Hematopoietic multipotent progenitor cell (in vitro differentiated cells): Measurements from ENCODE around the gene ANKRD34A. TPM values are rescaled to one million over a fixed set of nuclear protein-coding genes. Genes with fewer than 3 reads are reported as not detected.
A peak's percentile ranks its signal among the peaks of the same experiment; 100 is the strongest.

Experiments
- DNase-seq, 3 donors: peaks; one replicate each; pipeline ENCODE4 v3.0.0-alpha.2; 2011 to 2015; ENCODE audit warnings: low read depth in 2 of 3, low spot score in 2 of 3
- total RNA-seq: library from RNA; depleted of rRNA; stranded (reverse); fragments of >200 nt; gene quantifications from one replicate; pipeline ENCODE4 v1.2.3, GENCODE V29; 2012

Gene ANKRD34A
- total RNA-seq = 0.27 TPM

DNA sequence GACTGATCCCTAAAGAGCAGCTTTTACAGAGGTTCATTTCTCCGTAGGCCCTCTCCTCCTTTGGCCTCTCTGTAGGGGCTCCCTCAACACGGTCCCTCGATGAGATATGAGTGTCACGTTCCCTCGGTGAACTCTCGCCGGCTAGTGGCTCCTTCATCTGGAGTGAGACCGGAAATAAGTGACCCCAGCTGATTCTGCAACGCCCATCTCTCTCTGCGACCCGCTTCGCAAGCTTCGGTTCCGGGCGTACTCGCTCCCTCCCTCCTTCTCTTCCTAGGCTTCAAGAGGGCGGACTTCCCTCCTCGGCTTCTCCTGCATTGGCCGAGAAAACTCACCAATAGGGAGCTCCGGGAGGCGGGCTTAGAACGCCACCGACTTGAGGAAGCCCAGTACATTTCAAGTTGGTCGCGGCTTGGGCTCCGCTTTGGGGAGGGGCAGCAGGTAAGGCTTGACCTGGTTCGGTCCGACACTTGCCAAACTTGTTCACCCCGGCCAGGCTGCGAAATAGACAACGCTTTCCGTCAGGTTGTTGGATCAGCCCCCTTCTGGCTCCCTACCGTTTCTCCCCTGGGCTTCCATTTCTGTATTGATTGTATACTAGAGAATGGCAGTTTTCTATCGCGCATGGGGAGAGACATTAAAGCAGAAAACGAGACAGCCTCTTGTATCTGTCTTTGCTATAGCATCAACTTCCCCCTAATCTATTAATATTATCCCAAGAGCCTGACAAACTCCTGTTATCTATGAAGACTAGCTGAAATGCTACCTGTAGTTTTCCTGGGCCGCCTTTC, at the start of gene ANKRD34A, which contains the start of gene POLR3GL:
ANKRD34A (minus strand) TSS at position 248 of the 791 bp plus-strand sequence. CDS start 2,816 bp downstream, outside the sequence.
POLR3GL (plus strand) TSS at position 363 of the 791 bp plus-strand sequence. CDS start 10,176 bp downstream, outside the sequence.
- DNase-seq = peak in 2 of 3 donors; percentile 92 to 95

DNA sequence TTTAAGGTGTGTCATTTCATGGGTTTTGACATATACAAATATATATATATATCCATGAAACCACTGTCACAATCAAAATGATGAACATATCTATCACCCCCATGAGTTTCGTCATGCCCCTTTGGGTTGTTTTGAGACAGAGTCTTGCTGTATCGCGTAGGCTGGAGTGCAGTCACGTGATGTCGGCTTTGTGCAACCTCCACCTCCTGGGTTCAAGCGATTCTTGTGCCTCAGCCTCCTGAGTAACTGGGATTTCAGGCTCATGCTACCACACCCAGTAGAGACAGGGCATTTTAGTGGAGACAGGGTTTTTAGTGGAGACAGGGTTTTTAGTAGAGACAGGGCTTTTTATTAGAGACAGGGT, 49.2 kb upstream of the ANKRD34A start:
- DNase-seq = no peak

DNA sequence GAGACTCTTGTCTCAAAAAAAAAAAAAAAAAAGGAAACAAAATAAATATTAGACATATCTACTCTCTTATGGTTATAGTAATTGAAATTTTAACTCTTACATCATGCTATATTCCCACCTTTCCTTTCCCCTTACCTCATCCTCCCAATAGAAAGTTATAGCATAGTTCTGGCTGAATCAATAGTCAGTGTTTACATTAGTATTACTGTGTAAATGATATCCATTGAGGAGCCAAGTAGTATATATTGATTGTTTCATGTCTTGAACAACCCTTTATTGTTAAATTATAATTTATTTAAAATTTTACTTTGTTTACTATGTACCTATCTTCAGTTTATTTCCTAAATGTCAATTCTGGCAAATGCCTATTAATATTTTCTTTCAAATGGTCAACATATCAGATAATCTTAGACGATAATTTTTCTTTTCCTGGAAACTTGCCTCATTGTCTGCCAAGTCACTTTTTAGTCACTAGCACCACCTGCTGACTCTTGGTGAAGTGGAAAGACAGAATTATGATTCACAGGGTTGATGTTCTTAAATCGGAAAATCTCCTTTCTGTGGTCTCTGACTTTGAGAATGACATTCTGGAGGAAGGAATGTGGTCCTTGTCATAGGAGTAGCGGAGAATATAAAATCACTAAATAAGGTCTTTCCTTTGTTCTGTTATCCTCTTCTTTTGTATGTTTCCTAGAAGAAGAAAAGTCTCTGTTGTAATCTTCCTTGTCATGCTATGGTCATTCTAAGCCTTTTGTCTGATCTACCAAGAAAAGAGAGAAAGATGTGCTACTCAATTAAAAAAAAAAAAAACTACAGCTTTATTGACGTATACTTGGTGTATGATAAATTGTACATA, 48.6 kb upstream of the ANKRD34A start:
- peak; percentile 48 to 85 (median 66) for DNase-seq

GRCh38 chr1:146010126-146010738, 45.9 kb upstream of the ANKRD34A start:
- DNase-seq = no peak

GRCh38 chr1:146007489-146008133, 43.2 kb upstream of the ANKRD34A start:
- DNase-seq = no peak

DNA sequence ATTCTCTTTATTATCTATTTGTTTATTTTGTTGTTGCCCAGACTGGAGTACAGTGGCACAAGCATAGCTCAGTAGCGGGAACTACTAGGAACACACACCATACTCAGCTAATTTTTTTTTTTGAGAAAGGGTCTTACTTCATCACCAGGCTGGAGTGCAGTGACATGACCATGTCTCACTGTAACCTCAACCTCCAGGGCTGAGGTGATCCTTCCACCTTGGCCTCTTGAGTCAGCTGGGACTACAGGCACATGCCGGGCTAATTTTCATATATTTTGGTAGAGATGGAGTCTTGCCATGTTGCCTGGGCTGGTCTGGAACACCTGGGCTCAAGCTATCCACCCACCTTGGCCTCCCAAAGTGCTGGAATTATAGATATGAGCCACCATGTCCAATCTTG, 37.3 kb upstream of the ANKRD34A start:
- no peak for DNase-seq

- DNase-seq = no peak
These were observed 35.1 kb upstream of the ANKRD34A start for GRCh38 chr1:145999321-146000024.

DNA sequence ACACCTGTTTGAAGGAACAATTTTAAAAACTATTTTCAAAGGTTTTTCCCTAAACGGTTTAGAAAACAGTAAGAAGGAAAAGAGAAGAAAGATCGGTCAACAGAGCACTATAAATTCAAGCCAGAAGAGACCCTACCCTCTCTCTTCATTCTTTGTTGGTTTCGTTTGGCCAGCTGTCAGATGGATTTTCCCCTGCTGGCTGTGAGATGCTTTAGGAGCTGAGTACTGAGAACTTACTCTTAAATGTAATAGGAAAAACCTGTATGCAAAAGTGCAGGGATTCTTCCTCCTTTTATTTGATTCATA, 33.3 kb upstream of the ANKRD34A start:
- DNase-seq = peak in 1 of 3 donors; percentile 39

DNA sequence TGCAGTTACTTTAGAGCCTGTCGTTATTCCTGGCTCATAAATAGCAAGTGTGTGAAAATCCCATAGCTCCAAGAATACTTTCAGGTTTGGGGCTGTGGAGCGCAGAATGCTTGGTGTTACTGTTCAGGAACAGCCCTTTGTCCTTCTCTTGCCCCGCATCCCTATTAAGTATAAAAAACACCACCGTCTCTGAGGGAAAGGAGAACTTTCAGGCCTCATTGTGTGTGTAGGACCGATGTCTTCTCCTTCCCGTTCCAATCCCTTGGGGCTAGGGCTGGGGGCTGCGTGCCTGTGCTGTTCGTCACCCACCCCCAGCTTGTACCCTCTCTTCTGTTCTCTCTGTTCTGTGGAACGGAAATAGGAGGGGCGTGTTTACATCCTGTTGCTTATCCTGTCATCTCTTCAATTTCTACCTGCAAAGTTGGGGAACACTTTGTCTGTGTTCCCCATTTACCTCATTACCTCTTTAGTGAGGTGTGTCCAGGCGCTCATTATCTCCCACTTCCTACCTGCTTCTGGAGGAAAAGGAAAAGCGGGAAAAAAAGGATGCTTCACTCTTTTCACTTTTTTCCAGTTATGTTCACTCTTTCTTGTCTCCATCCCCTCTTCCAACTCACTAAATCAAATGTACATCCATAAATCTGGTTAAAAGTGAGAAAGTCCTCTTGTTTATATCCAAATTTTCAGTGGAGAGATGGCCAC, 32.8 kb upstream of the ANKRD34A start:
- DNase-seq = no peak

GRCh38 chr1:145996433-145997015, 32.1 kb upstream of the ANKRD34A start, which contains the start of gene TXNIP:
TSS of gene TXNIP (minus strand) at chr1:145996579. CDS start at chr1:145996266, 313 bp downstream.
- DNase-seq = peak; percentile 68 to 95 (median 90)

- DNase-seq = no peak
These were observed 31.6 kb upstream of the ANKRD34A start for GRCh38 chr1:145995964-145996432.

- no peak for DNase-seq
These were observed 30.9 kb upstream of the ANKRD34A start for GRCh38 chr1:145995148-145995881.

GRCh38 chr1:145994391-145995120, 30.2 kb upstream of the ANKRD34A start:
- no peak for DNase-seq

DNA sequence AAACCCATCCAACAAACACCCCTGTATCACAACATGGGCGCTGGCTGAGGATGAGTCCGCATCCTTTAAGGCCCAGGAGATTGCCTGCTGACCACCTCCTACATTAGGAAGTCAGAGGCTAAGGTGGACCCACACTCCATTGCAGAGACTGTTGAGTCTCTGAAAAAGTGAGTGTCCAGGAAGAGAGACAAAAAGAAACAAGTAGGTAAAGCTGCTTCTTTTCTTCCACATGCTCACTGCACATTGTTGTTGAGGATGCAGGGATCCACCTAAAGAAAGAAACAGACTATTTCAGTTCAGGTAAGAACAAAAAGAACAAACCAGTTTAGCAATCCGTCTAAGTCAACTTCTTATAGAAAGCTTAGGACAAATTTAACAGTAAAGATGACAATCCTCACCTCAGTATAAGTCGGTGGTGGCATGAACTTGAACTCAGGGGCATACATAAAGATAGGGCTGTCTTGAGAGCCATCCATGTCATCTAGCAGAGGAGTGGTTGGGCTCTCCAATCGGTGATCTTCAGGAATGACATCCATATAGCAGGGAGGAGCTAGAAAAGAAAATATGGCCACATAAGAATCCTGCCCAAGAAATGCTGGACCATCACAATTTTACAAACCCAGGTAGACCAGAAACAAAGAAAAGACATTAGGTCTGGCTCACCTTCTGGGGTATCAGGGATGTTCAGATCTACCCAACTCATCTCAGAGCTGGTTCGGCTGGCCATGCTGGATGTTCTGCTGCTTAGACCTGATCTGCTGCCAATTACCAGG, 29.4 kb upstream of the ANKRD34A start:
- no peak for DNase-seq

DNA sequence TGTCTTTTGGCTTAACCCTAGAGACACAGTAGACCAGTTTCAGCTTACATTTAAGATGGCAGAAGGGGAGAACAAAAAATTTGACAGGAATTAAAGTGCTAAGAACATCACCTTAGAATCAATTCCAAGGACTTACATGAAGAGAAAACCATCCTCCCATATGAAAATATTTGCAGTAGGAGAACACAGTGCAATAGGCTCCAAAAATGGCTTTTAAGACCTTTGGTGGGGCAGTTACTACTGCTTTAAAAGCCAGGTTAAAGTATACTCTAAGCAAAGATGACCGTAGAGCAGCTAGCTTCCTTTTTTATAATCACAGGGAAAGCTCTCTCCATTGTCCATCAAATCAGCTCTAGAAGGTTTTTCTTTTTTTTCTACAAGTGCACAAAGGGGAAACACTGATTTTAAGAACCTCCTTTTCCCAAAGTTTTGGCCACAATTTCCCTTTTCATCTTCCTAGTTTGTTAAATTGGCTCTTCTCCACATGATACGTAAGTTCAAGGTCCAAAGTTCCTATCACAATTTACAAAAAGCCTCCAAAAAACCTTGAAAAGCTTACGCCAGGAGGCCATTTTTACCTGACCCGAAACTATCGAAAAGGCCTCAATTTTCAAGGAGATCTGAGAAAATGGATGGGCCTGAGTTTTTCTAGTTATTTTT, 28.7 kb upstream of the ANKRD34A start:
- no peak for DNase-seq

DNA sequence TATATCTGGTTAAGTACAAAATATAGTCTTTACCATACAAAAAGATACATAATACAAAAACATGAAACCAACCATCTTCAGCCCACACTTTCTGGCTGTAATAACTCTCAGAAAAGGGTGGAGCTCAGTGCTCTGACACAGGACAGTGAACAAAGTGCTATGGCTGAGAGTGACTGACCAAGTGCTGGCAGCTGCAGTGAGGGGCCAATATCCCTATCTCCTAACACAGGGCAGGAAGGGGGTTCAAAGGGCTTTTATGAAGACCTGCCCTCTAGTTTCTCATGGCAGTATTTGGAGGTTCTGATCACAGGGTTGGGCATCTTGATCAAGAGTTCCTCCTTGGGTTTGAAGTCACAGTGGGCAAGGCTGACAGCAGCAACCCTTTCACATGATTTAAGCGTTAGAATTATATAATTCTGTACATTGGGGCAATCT, 28.1 kb upstream of the ANKRD34A start:
- DNase-seq = no peak
